Neural cell (in vitro differentiated cells): Measurements from ENCODE around the gene KHDC3L. TPM values are rescaled to one million over a fixed set of nuclear protein-coding genes. Genes with fewer than 3 reads are reported as not detected.

Experiments used
- H2AFZ ChIP-seq: fragments of 200-600, 300-800 bp; sonication (generic), shearing (Covaris generic); 2 replicates; pipeline ENCODE4 v1.6.0; 2014; ENCODE audit warnings: low read depth, mild to moderate bottlenecking, antibody characterized with exemption, low read length, moderate library complexity
- H3F3A ChIP-seq: fragments of 200-600 bp; shearing (Covaris generic); 2 replicates; pipeline ENCODE4 v1.6.1; 2016; ENCODE audit warnings: mild to moderate bottlenecking, moderate library complexity, mixed read lengths, antibody characterized with exemption, low read length; ENCODE audit not compliant: insufficient read depth, poor library complexity, severe bottlenecking
- H3K27ac ChIP-seq: fragments of 200-600, 300-800 bp; sonication (generic), shearing (Covaris generic); 2 replicates; pipeline ENCODE4 v1.5.1; 2014; ENCODE audit warnings: mild to moderate bottlenecking, low read length, moderate library complexity
- H3K27me3 ChIP-seq: fragments of 300-800, 200-600 bp; sonication (generic), shearing (Covaris generic); 2 replicates; pipeline ENCODE4 v1.6.0; 2014; ENCODE audit warnings: mild to moderate bottlenecking, low read depth, low read length, moderate library complexity; ENCODE audit not compliant: insufficient read depth
- H3K36me3 ChIP-seq: fragments of 300-800, 200-600 bp; sonication (generic), shearing (Covaris generic); 2 replicates; pipeline ENCODE4 v1.5.1; 2014; ENCODE audit warnings: mild to moderate bottlenecking, antibody characterized with exemption, low read length, moderate library complexity; ENCODE audit not compliant: insufficient read depth
- H3K4me2 ChIP-seq: fragments of 300-800, 200-600 bp; sonication (generic), shearing (Covaris generic); 2 replicates; pipeline ENCODE4 v1.6.0; 2014; ENCODE audit warnings: mild to moderate bottlenecking, low read length
- H3K4me3 ChIP-seq: fragments of 300-800, 200-600 bp; sonication (generic), shearing (Covaris generic); 2 replicates; pipeline ENCODE4 v1.5.1; 2014; ENCODE audit warnings: mild to moderate bottlenecking, low read length, moderate library complexity
- H3K79me2 ChIP-seq: fragments of 200-600 bp; shearing (Covaris generic); replicated peaks from 2 replicates; pipeline ENCODE4 v1.6.0; 2014; ENCODE audit warnings: mild to moderate bottlenecking, low read length, moderate library complexity; ENCODE audit not compliant: insufficient read depth
- H3K9ac ChIP-seq: fragments of 300-800, 200-600 bp; sonication (generic), shearing (Covaris generic); 2 replicates; pipeline ENCODE4 v1.6.1; 2016; ENCODE audit warnings: mild to moderate bottlenecking, low read length, mixed read lengths
- H3K9me2 ChIP-seq: fragments of 200-600 bp; shearing (Covaris generic); 2 replicates; pipeline ENCODE4 v1.6.1; 2016; ENCODE audit warnings: mild to moderate bottlenecking, low read length, mixed read lengths; ENCODE audit not compliant: insufficient read depth
- H3K9me3 ChIP-seq: fragments of 200-600, 300-800 bp; sonication (generic), shearing (Covaris generic); 2 replicates; pipeline ENCODE4 v1.6.1; 2016; ENCODE audit warnings: mild to moderate bottlenecking, mixed run types, low read length, moderate library complexity, mixed read lengths
- H4K20me1 ChIP-seq: fragments of 200-600 bp; shearing (Covaris generic); 2 replicates; pipeline ENCODE4 v1.6.1; 2016; ENCODE audit warnings: mild to moderate bottlenecking, mixed run types; ENCODE audit not compliant: insufficient read depth
- CTCF ChIP-seq: fragments of 450-650 bp; IDR thresholded peaks from 2 replicates; pipeline ENCODE4 v1.5.1; 2014; ENCODE audit warnings: antibody characterized with exemption, mild to moderate bottlenecking, moderate library complexity; ENCODE audit not compliant: poor library complexity, severe bottlenecking
- EP300 ChIP-seq: fragments of 450-650 bp; conservative IDR thresholded peaks from 2 replicates; pipeline ENCODE4 v1.6.1; 2014; ENCODE audit warnings: antibody characterized with exemption, mild to moderate bottlenecking, moderate library complexity; ENCODE audit not compliant: poor library complexity, severe bottlenecking
- EZH2 ChIP-seq: fragments of 200-600, 300-800 bp; shearing (Covaris generic), sonication (generic); IDR thresholded peaks from 2 replicates; pipeline ENCODE4 v1.6.1; 2014; ENCODE audit warnings: antibody characterized with exemption, low read length, borderline replicate concordance, mild to moderate bottlenecking; ENCODE audit not compliant: insufficient read depth, poor library complexity, severe bottlenecking
- MXI1 ChIP-seq: fragments of 450-650 bp; conservative IDR thresholded peaks from 2 replicates; pipeline ENCODE4 v1.6.1; 2014; ENCODE audit warnings: antibody characterized with exemption, mild to moderate bottlenecking; ENCODE audit not compliant: poor library complexity, severe bottlenecking
- POLR2AphosphoS5 ChIP-seq: IDR thresholded peaks from 2 replicates; pipeline ENCODE4 v1.6.1; 2012
- RAD21 ChIP-seq: fragments of 450-650 bp; conservative IDR thresholded peaks from 2 replicates; pipeline ENCODE4 v1.6.1; 2014; ENCODE audit warnings: antibody characterized with exemption, mild to moderate bottlenecking, moderate library complexity
- REST ChIP-seq: IDR thresholded peaks from 2 replicates; pipeline ENCODE4 v1.6.1; 2012; ENCODE audit warnings: borderline replicate concordance
- SMC3 ChIP-seq: fragments of 450-650 bp; conservative IDR thresholded peaks from 2 replicates; pipeline ENCODE4 v1.6.1; 2014; ENCODE audit warnings: antibody characterized with exemption, mild to moderate bottlenecking, moderate library complexity; ENCODE audit not compliant: poor library complexity
- TAF1 ChIP-seq: IDR thresholded peaks from 2 replicates; pipeline ENCODE4 v1.6.1; 2012; ENCODE audit warnings: low read depth
- polyA minus RNA-seq: library from RNA; depleted of rRNA, polyadenylated mRNA; stranded (reverse); fragments of >200 nt; gene quantifications from 2 replicates; pipeline ENCODE4 v1.2.3, GENCODE V29; 2014
- polyA plus RNA-seq: library from polyadenylated mRNA; depleted of rRNA; stranded (reverse); fragments of >200 nt; gene quantifications from 2 replicates; pipeline ENCODE4 v1.2.3, GENCODE V29; 2014

KHDC3L gene, protein sequence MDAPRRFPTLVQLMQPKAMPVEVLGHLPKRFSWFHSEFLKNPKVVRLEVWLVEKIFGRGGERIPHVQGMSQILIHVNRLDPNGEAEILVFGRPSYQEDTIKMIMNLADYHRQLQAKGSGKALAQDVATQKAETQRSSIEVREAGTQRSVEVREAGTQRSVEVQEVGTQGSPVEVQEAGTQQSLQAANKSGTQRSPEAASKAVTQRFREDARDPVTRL
- polyA plus RNA-seq (3.1 TPM in 1 of 2 replicates, not detected in the other), polyA minus RNA-seq (not detected in 2 replicates)

DNA sequence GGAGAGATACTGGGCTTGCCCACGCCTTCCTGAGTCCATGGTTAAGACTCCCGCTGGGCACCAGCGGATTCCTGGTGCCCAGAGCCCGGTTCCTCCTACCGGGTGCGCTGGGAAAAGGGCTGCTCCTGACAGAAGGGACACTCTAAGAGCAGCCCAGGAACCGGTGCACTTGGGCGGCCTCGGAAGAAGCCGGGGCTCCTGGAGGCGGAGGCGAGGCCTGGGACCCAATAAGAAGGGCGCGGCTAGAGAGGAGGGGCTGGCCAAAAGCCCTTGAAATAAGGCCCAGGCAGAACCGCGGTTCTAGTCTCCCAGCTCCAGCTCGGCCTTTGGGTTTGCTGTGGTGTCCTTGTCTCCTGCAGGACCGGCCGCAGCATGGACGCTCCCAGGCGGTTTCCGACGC lies at the start of gene KHDC3L:
Gene KHDC3L (plus strand): TSS at position 301 of the 400 bp plus-strand sequence. CDS start 72 bp downstream, at position 373.
- Histone ChIP-seq H3K9me3 (no peaks in the 10 kb centered on the region), H3K4me2 (no peak within 1 kb of the TSS), H3K36me3 (no peaks in the 10 kb centered on the region), H3K79me2 (no peaks in the 10 kb centered on the region), H3K9me2 (no peaks in the 10 kb centered on the region), H4K20me1 (no peaks in the 10 kb centered on the region), H3K9ac (no peak within 1 kb of the TSS), H3K27me3 (no peaks in the 10 kb centered on the region), H2AFZ (no peak within 1 kb of the TSS), H3F3A (no peaks in the 10 kb centered on the region), H3K27ac (no peak within 1 kb of the TSS), H3K4me3 (no peak within 1 kb of the TSS)
- TF ChIP-seq POLR2AphosphoS5 (no peak), TAF1 (no peak), RAD21 (no peak), SMC3 (no peak), REST (no peak)

GRCh38 chr6:73314577-73315492 lies 47.6 kb upstream of the KHDC3L start:
- Histone ChIP-seq H3K27me3 (peaks cover 4% of the 10 kb centered on the region), H3K27ac (no peak overlapping the region), H2AFZ (no peak overlapping the region), H3F3A (no peaks in the 10 kb centered on the region), H3K4me2 (no peak overlapping the region), H3K9me3 (peaks cover 3% of the 10 kb centered on the region), H3K9me2 (no peaks in the 10 kb centered on the region), H3K4me3 (no peak overlapping the region), H4K20me1 (no peaks in the 10 kb centered on the region), H3K9ac (no peak overlapping the region), H3K79me2 (no peaks in the 10 kb centered on the region), H3K36me3 (no peaks in the 10 kb centered on the region)
- no peak for TF ChIP-seq EZH2
- TF ChIP-seq CTCF = no peak
- no peak for TF ChIP-seq TAF1
- TF ChIP-seq SMC3 = no peak
- TF ChIP-seq POLR2AphosphoS5 = no peak
- no peak for TF ChIP-seq MXI1
- no peak for TF ChIP-seq REST
- no peak for TF ChIP-seq RAD21
- TF ChIP-seq EP300 = no peak
